NT2/D1 (cell line): ENCODE measurements around the gene GAD2.

ENCODE experiments used
- SUZ12 ChIP-seq: IDR thresholded peaks from 2 replicates; pipeline ENCODE4 v1.6.1; 2011; ENCODE audit not compliant: insufficient read length, insufficient read depth; ENCODE audit errors: extremely low read depth
- YY1 ChIP-seq: IDR thresholded peaks from 2 replicates; pipeline ENCODE4 v1.6.1; 2011; ENCODE audit not compliant: insufficient read length, insufficient read depth
- ZNF274 ChIP-seq: IDR thresholded peaks from 2 replicates; pipeline ENCODE4 v1.6.1; 2011; ENCODE audit warnings: mild to moderate bottlenecking, low read depth, low read length

GRCh38 chr10:26323219-26323618 is 106.6 kb downstream of the GAD2 start:
- TF ChIP-seq ZNF274 (no peak), SUZ12 (no peak), YY1 (no peak)
